ENCODE measurements around the gene ZBTB47.

DNA sequence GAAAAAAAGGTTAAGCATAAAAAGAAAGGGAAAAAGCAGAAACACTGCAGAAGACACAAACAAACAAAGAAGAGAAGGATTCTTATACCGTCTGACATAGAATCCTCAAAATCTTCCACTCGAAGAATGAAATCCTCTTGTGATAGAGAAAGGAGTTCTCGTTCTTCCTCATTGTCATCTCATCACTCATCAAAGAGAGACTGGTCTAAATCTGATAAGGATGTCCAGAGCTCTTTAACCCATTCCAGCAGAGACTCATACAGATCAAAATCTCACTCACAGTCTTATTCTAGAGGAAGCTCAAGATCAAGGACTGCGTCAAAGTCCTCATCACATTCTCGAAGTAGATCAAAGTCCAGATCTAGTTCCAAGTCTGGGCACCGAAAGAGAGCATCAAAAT lies 16.5 kb upstream of the ZBTB47 start:
- no peak for TF ChIP-seq EZH2 (IDR thresholded peaks at IDR 0.05; ENCODE audit: borderline replicate concordance, low read depth, low read length, severe bottlenecking)
- TF ChIP-seq, protein P1, sequence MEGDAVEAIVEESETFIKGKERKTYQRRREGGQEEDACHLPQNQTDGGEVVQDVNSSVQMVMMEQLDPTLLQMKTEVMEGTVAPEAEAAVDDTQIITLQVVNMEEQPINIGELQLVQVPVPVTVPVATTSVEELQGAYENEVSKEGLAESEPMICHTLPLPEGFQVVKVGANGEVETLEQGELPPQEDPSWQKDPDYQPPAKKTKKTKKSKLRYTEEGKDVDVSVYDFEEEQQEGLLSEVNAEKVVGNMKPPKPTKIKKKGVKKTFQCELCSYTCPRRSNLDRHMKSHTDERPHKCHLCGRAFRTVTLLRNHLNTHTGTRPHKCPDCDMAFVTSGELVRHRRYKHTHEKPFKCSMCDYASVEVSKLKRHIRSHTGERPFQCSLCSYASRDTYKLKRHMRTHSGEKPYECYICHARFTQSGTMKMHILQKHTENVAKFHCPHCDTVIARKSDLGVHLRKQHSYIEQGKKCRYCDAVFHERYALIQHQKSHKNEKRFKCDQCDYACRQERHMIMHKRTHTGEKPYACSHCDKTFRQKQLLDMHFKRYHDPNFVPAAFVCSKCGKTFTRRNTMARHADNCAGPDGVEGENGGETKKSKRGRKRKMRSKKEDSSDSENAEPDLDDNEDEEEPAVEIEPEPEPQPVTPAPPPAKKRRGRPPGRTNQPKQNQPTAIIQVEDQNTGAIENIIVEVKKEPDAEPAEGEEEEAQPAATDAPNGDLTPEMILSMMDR (IDR thresholded peaks at IDR 0.05; ENCODE audit: borderline replicate concordance, extremely low read depth, low read length, poor library complexity, severe bottlenecking): no peak

Data from DND-41 (cell line).